SK-N-SH (cell line): ENCODE data around the gene PTTG1IP. TPM values are rescaled to one million over a fixed set of nuclear protein-coding genes. Genes with fewer than 3 reads are reported as not detected.

Experiments
- CTCF ChIA-PET: fragments of 300-600, 350-600 bp; formaldehyde crosslinking; extraction: SDS; loops from one replicate; lab custom pipeline; 2021; lab: Yijun Ruan, JAX
- POLR2A ChIA-PET: fragments of 350-600 bp; sonication (Branson Sonifier 250); formaldehyde crosslinking; extraction: SDS; loops from one replicate; lab custom pipeline; 2020; ENCODE audit warnings: antibody characterized with exemption, inconsistent platforms; lab: Yijun Ruan, JAX
- DNase-seq: peaks from one replicate; pipeline ENCODE4 v3.0.0; 2012
- H2AFZ ChIP-seq: fragments of 200-600 bp; sonication (generic); 2 replicates; pipeline ENCODE4 v1.8.1; 2016; ENCODE audit warnings: antibody characterized with exemption, mild to moderate bottlenecking, low read depth
- H3F3A ChIP-seq: fragments of 200-600 bp; sonication (generic); replicated peaks from 2 replicates; pipeline ENCODE3; 2016; ENCODE audit warnings: antibody characterized with exemption, mild to moderate bottlenecking; ENCODE audit not compliant: insufficient read depth
- H3K27ac ChIP-seq, 2 experiments: fragments of 200-500 bp in 1 of 2; fragments of 200-600 bp in 1 of 2; sonication (Bioruptor generic) in 1 of 2; sonication (generic), shearing (Covaris generic) in 1 of 2; 2 replicates each; pipeline versions ENCODE4 v1.5.1 to v1.6.1; 2014 to 2016; ENCODE audit warnings: low read depth in 2 of 2, inconsistent platforms in 1 of 2, low read length in 1 of 2, mild to moderate bottlenecking in 1 of 2, mixed read lengths in 1 of 2
- H3K27me3 ChIP-seq: fragments of 200-600 bp; sonication (generic), shearing (Covaris generic); 2 replicates; pipeline ENCODE4 v1.6.1; 2016; ENCODE audit warnings: mixed run types; ENCODE audit not compliant: insufficient read depth
- H3K36me3 ChIP-seq, 2 experiments: fragments of 200-500 bp in 1 of 2; fragments of 200-600 bp in 1 of 2; sonication (Bioruptor generic) in 1 of 2; sonication (generic) in 1 of 2; replicated peaks in 1 of 2; 2 replicates each; pipeline versions ENCODE3 to v1.5.1; 2014 to 2016; ENCODE audit warnings: low read length in 1 of 2, mild to moderate bottlenecking in 1 of 2; ENCODE audit not compliant: insufficient read depth in 2 of 2, control insufficient read depth in 1 of 2
- H3K4me1 ChIP-seq, 2 experiments: fragments of 200-500 bp in 1 of 2; fragments of 200-600 bp in 1 of 2; sonication (Bioruptor generic) in 1 of 2; sonication (generic), shearing (Covaris generic) in 1 of 2; 2 replicates each; pipeline versions ENCODE4 v1.5.1 to v1.6.1; 2014 to 2016; ENCODE audit warnings: low read depth in 1 of 2, low read length in 1 of 2, mixed run types in 1 of 2; ENCODE audit not compliant: insufficient read depth in 2 of 2, control insufficient read depth in 1 of 2
- H3K4me2 ChIP-seq: fragments of 200-600 bp; sonication (generic), shearing (Covaris generic); 2 replicates; pipeline ENCODE4 v1.6.1; 2017; ENCODE audit warnings: mixed run types
- H3K4me3 ChIP-seq, 2 experiments: fragments of 200-500 bp in 1 of 2; fragments of 200-600 bp in 1 of 2; sonication (Bioruptor generic) in 1 of 2; sonication (generic), shearing (Covaris generic) in 1 of 2; 2 replicates each; pipeline versions ENCODE4 v1.5.1 to v1.8.1; 2014 to 2016; ENCODE audit warnings: low read depth in 2 of 2, inconsistent platforms in 1 of 2, low read length in 1 of 2, mild to moderate bottlenecking in 1 of 2, mixed read lengths in 1 of 2, moderate library complexity in 1 of 2
- H3K79me2 ChIP-seq: fragments of 200-600 bp; sonication (generic); 2 replicates; pipeline ENCODE4 v1.8.1; 2017; ENCODE audit warnings: mild to moderate bottlenecking; ENCODE audit not compliant: insufficient read depth
- H3K9ac ChIP-seq: fragments of 200-600 bp; sonication (generic); 2 replicates; pipeline ENCODE4 v1.6.1; 2017; ENCODE audit warnings: mixed run types
- H3K9me2 ChIP-seq: fragments of 200-600 bp; sonication (generic); 2 replicates; pipeline ENCODE4 v1.6.1; 2017; ENCODE audit warnings: mixed run types
- H3K9me3 ChIP-seq: fragments of 200-600 bp; sonication (generic); 2 replicates; pipeline ENCODE4 v1.6.1; 2017; ENCODE audit warnings: mixed run types, mild to moderate bottlenecking, moderate library complexity
- H4K20me1 ChIP-seq: fragments of 200-600 bp; sonication (generic); 2 replicates; pipeline ENCODE4 v1.6.1; 2017; ENCODE audit warnings: mild to moderate bottlenecking, mixed run types; ENCODE audit not compliant: insufficient read depth
- ELF1 ChIP-seq: IDR thresholded peaks from 2 replicates; pipeline ENCODE4 v1.4.0; 2012
- FOXJ3 ChIP-seq: sonication (generic); formaldehyde crosslinking; IDR thresholded peaks from 2 replicates; pipeline ENCODE4 v1.5.1; 2020; ENCODE audit warnings: mild to moderate bottlenecking, missing genetic modification reagents
- GABPA ChIP-seq: IDR thresholded peaks from 2 replicates; pipeline ENCODE4 v1.4.0; 2012; ENCODE audit warnings: low read depth, mild to moderate bottlenecking
- POLR2AphosphoS5 ChIP-seq: IDR thresholded peaks from 2 replicates; pipeline ENCODE4 v1.6.1; 2012; ENCODE audit warnings: low read depth, low read length
- RAD21 ChIP-seq: IDR thresholded peaks from 2 replicates; pipeline ENCODE4 v1.6.1; 2012; ENCODE audit warnings: mild to moderate bottlenecking, low read length
- RCOR1 ChIP-seq: fragments of 150-350 bp; IDR thresholded peaks from 2 replicates; pipeline ENCODE4 v1.6.1; 2017; ENCODE audit warnings: antibody characterized with exemption, low read length
- SMC3 ChIP-seq: IDR thresholded peaks from 2 replicates; pipeline ENCODE4 v1.6.1; 2012; ENCODE audit warnings: low read depth, low read length, improper control_type of control experiment
- TCF12 ChIP-seq: IDR thresholded peaks from 2 replicates; pipeline ENCODE4 v1.4.0; 2012
- YY1 ChIP-seq: IDR thresholded peaks from 2 replicates; pipeline ENCODE4 v1.4.0; 2012; ENCODE audit warnings: low read depth, mild to moderate bottlenecking
- WGBS: methylation state at CpG from one replicate; pipeline ENCODE4 v1.1.6; 2017; ENCODE audit warnings: low lambda C conversion rate; 5-methylcytosine and 5-hydroxymethylcytosine counted together
- polyA plus RNA-seq, 3 experiments: library from polyadenylated mRNA; depleted of rRNA; stranded (reverse); fragments of >200 nt; gene quantifications; 2 replicates each; pipeline ENCODE4 v1.2.3, GENCODE V29; 2012
- TF ChIP-seq, protein P1 (sequence below): IDR thresholded peaks from 2 replicates; pipeline ENCODE4 v1.4.0; 2012; ENCODE audit warnings: low read depth, borderline replicate concordance
- TF ChIP-seq, protein P2 (sequence below): IDR thresholded peaks from 2 replicates; pipeline ENCODE4 v1.6.1; 2012; ENCODE audit warnings: mild to moderate bottlenecking, low read depth, low read length, moderate library complexity

PTTG1IP gene
- polyA plus RNA-seq, 1 of the 3 experiments (the other 2 are of a cell fraction): 171 TPM

DNA sequence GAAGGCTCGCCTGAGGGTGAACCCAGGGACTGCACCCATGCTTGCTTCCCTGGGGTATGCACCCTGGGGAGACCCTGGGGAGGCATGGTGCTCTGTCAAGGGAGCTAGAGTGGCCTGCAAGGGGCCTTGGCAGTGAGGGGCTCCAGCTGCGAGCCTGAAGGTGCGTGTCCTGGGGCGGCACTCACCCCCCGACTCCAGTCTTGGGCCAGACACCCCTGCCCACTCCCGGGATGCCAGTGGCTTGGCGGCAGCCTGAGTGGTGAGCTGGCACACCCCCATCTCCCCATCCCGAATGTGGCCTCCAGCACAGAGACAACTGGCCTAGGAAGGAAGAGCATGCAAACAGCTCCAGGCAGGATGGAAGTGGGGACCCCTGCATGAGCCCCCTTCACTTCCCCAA is 58.3 kb downstream of the PTTG1IP start:
- peaks cover 8 to 28% of the 10 kb centered on the region in 2 experiments; a peak in 3 of 4 replicates for H3K4me1 ChIP-seq
- no peak for DNase-seq
- H3K36me3 ChIP-seq: peaks cover 0 to 9% of the 10 kb centered on the region in 2 experiments
- no peaks in the 10 kb centered on the region for H3K27me3 ChIP-seq
- no peak overlapping the region for H3K9ac ChIP-seq
- H3K9me3 ChIP-seq: no peaks in the 10 kb centered on the region
- H3K4me3 ChIP-seq: no peak overlapping the region
- H2AFZ ChIP-seq: no peak overlapping the region
- H3F3A ChIP-seq: peaks cover 6% of the 10 kb centered on the region
- H3K9me2 ChIP-seq: no peaks in the 10 kb centered on the region
- H4K20me1 ChIP-seq: peaks cover 61% of the 10 kb centered on the region
- 0 out of 2 replicates have a peak overlapping the region, but pooled peaks have one; percentile 47 for H3K4me2 ChIP-seq
- POLR2A ChIA-PET: interaction anchor here (1.5 to 3.0 kb wide), 2 partner anchors 11 to 14 kb away, joined by 11 to 14 read pairs; partner anchors contain the start of gene UBE2G2
- CTCF ChIA-PET: interaction anchor here (1.0 to 3.0 kb wide), 7 partner anchors 9 to 306 kb away, joined by 3 to 22 read pairs (median 4); partner anchors contain the start of gene UBE2G2
- H3K79me2 ChIP-seq: peaks cover 72% of the 10 kb centered on the region
- H3K27ac ChIP-seq: peak overlapping the region in 1 of 2 experiments; percentile 88; a peak in 2 of 4 replicates
- WGBS: 100% methylated on average over 1 of the region's 8 CpGs
- TF ChIP-seq POLR2AphosphoS5: no peak
- TF ChIP-seq RCOR1: no peak
- no peak for TF ChIP-seq YY1
- no peak for TF ChIP-seq SMC3
- TF ChIP-seq, protein P1, sequence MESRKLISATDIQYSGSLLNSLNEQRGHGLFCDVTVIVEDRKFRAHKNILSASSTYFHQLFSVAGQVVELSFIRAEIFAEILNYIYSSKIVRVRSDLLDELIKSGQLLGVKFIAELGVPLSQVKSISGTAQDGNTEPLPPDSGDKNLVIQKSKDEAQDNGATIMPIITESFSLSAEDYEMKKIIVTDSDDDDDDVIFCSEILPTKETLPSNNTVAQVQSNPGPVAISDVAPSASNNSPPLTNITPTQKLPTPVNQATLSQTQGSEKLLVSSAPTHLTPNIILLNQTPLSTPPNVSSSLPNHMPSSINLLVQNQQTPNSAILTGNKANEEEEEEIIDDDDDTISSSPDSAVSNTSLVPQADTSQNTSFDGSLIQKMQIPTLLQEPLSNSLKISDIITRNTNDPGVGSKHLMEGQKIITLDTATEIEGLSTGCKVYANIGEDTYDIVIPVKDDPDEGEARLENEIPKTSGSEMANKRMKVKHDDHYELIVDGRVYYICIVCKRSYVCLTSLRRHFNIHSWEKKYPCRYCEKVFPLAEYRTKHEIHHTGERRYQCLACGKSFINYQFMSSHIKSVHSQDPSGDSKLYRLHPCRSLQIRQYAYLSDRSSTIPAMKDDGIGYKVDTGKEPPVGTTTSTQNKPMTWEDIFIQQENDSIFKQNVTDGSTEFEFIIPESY: no peak
- TF ChIP-seq, protein P2, sequence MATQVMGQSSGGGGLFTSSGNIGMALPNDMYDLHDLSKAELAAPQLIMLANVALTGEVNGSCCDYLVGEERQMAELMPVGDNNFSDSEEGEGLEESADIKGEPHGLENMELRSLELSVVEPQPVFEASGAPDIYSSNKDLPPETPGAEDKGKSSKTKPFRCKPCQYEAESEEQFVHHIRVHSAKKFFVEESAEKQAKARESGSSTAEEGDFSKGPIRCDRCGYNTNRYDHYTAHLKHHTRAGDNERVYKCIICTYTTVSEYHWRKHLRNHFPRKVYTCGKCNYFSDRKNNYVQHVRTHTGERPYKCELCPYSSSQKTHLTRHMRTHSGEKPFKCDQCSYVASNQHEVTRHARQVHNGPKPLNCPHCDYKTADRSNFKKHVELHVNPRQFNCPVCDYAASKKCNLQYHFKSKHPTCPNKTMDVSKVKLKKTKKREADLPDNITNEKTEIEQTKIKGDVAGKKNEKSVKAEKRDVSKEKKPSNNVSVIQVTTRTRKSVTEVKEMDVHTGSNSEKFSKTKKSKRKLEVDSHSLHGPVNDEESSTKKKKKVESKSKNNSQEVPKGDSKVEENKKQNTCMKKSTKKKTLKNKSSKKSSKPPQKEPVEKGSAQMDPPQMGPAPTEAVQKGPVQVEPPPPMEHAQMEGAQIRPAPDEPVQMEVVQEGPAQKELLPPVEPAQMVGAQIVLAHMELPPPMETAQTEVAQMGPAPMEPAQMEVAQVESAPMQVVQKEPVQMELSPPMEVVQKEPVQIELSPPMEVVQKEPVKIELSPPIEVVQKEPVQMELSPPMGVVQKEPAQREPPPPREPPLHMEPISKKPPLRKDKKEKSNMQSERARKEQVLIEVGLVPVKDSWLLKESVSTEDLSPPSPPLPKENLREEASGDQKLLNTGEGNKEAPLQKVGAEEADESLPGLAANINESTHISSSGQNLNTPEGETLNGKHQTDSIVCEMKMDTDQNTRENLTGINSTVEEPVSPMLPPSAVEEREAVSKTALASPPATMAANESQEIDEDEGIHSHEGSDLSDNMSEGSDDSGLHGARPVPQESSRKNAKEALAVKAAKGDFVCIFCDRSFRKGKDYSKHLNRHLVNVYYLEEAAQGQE: no peak
- TF ChIP-seq GABPA: no peak
- TF ChIP-seq FOXJ3: no peak

DNA sequence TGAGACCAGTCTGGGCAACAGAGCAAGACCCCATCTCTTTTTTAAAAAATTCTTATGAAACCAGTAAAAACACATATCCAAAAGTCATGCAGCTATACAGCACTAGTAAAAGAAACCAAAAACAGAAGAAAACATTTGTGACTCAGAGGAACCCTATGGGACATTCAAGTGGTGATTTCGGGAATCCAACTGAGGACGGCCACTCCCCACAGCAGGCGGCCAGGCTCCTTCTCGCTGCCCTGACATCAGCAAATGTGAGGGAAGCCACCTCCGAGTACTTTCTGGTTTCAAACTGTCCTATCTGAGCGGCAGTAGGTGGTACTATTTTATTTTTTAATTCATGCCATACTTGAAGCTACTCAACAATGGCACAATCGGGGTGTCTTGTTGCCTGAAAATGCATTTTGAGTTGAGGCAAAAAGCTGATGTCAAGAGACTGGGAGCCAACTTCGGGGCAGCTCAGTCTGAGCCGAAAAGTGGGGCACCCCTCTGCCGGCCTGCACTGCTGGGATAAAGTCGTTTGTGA is 58.9 kb downstream of the PTTG1IP start:
- Histone ChIP-seq H3K9ac (no peak overlapping the region), H4K20me1 (peaks cover 63% of the 10 kb centered on the region), H3K4me2 (no peak overlapping the region), H3K79me2 (peaks cover 79% of the 10 kb centered on the region), H3K27me3 (no peaks in the 10 kb centered on the region), H2AFZ (no peak overlapping the region), H3K36me3 (peaks cover 0 to 16% of the 10 kb centered on the region in 2 experiments), H3K4me1 (peaks cover 8 to 28% of the 10 kb centered on the region in 2 experiments; a peak in 3 of 4 replicates), H3F3A (peaks cover 6% of the 10 kb centered on the region), H3K4me3 (no peak overlapping the region), H3K27ac (peak overlapping the region in 1 of 2 experiments; percentile 88; a peak in 1 of 4 replicates), H3K9me2 (no peaks in the 10 kb centered on the region), H3K9me3 (no peaks in the 10 kb centered on the region)
- WGBS: 94% methylated on average over 11 of the region's 11 CpGs
- CTCF ChIA-PET: interaction anchor here (1.2 to 3.0 kb wide), 6 partner anchors 8 to 305 kb away, joined by 3 to 22 read pairs (median 6); partner anchors contain the start of gene UBE2G2
- no peak for TF ChIP-seq TCF12
- no peak for TF ChIP-seq ELF1
- no peak for TF ChIP-seq RAD21
- POLR2A ChIA-PET: interaction anchor here (3.0 kb wide), 1 partner anchor 10 kb away, joined by 14 read pairs; no protein-coding TSS in a partner anchor
- no peak for DNase-seq
